Neuron (in vitro differentiated cells): ENCODE data around the gene SHB.

Experiments
- H2AFZ ChIP-seq: one replicate; pipeline ENCODE4 v1.6.1; 2013; ENCODE audit warnings: low read depth, mild to moderate bottlenecking, inconsistent platforms, low read length, moderate library complexity
- H3K27me3 ChIP-seq: one replicate; pipeline ENCODE4 v1.6.1; 2013; ENCODE audit warnings: low read length; ENCODE audit not compliant: insufficient read depth
- H3K36me3 ChIP-seq: one replicate; pipeline ENCODE4 v1.6.1; 2013; ENCODE audit warnings: low read length; ENCODE audit not compliant: insufficient read depth
- H3K4me1 ChIP-seq: one replicate; pipeline ENCODE4 v1.6.1; 2013; ENCODE audit warnings: low read length; ENCODE audit not compliant: insufficient read depth
- H3K4me3 ChIP-seq: 2 replicates; pipeline ENCODE4 v1.5.1; 2013; ENCODE audit warnings: mild to moderate bottlenecking, low read length, moderate library complexity
- H3K9me3 ChIP-seq: one replicate; pipeline ENCODE4 v1.6.1; 2013; ENCODE audit warnings: low read length

SHB gene

DNA sequence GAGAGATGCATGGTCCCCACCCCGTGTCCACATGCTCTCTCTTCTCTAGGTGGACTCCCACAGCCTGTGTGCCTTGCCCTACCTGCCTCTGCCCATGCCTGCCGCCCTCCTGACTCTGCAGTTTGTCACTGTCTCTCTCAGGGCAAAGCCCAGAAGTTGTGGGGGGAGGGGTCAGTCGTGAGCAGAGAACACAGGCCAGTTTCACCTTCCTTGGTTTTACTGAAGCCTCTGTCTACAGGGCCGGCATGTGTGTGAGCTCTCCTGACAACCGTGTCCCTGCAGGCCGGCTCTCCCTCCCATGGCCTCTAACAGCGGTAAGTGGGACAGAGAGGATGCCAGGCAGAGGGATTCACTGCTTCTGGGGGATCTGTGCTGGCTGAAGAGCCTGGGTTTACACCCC, 121.6 kb downstream of the SHB start:
- H3K27me3 ChIP-seq, result no peaks in the 10 kb centered on the region
- H3K4me1 ChIP-seq, result no peaks in the 10 kb centered on the region
- H3K36me3 ChIP-seq, result no peaks in the 10 kb centered on the region
- H3K4me3 ChIP-seq, result no peak overlapping the region
- H3K9me3 ChIP-seq, result no peaks in the 10 kb centered on the region
- H2AFZ ChIP-seq, result no peak overlapping the region

GRCh38 chr9:37946971-37947370, 122.1 kb downstream of the SHB start:
- no peak overlapping the region for H3K4me3 ChIP-seq
- no peaks in the 10 kb centered on the region for H3K4me1 ChIP-seq
- no peaks in the 10 kb centered on the region for H3K36me3 ChIP-seq
- no peaks in the 10 kb centered on the region for H3K9me3 ChIP-seq
- H2AFZ ChIP-seq, result no peak overlapping the region
- no peaks in the 10 kb centered on the region for H3K27me3 ChIP-seq

DNA sequence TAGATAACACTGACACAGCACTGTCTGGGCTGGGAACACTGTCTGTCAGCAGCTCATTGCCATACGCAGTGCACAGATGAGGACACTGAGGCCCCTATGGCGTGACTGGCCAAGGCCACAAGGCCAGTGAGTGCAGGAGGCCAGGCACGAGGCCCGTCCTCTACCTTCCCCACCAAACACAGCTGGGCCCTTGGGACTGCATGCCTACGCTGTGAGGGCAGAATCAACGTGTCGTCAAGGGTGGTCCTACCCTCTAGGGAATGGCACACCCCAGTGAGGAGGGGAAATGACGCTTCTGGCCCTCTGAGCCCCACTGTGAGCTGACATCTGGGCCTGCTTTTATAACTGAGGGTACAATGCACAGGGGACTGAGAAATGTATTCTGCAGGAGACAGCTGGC, 123.0 kb downstream of the SHB start:
- no peaks in the 10 kb centered on the region for H3K4me1 ChIP-seq
- no peak overlapping the region for H3K4me3 ChIP-seq
- H3K36me3 ChIP-seq, result no peaks in the 10 kb centered on the region
- no peak overlapping the region for H2AFZ ChIP-seq
- H3K9me3 ChIP-seq, result no peaks in the 10 kb centered on the region
- H3K27me3 ChIP-seq, result no peaks in the 10 kb centered on the region

DNA sequence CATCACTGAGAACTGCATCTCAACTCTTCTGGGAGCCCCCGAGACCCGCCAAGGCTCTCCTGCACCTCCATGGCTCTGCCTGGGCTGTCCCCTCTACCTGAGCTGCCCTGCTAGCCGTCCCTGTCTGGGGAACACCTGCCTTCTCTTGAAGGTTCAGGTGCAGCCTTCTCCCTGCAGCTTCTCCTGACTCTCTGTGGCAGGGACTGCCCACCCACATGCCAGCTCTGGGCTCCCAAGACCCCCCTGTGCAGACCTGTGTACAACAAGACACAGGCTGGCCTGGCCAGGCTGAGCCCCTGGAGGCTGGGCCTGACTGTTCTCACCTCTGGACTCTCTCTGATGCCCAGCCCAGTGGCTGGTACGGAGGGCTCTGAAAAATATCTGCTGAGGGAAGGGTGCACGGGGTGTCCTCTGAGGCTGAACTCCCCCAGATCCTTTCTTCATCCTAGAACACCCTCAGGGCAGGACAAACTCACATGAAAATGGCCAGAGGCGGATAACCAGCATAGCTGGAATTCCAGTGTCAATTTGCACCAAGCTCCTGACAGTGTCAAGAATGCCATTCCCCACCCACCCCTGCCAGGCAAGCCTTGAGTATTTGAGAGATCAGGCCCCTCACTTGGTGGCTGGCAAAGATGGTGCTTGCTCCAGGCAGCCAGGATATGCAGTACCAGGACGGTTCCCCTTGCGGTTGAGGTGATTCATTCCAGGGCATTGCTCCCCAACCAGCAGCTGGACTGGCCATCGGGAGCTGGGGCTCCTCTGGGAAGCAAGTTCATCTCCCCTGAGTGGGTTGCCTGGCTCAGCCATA, 124.2 kb downstream of the SHB start:
- Histone ChIP-seq H3K4me3 (no peak overlapping the region), H3K9me3 (no peaks in the 10 kb centered on the region), H3K27me3 (no peaks in the 10 kb centered on the region), H3K36me3 (no peaks in the 10 kb centered on the region), H2AFZ (no peak overlapping the region), H3K4me1 (no peaks in the 10 kb centered on the region)

DNA sequence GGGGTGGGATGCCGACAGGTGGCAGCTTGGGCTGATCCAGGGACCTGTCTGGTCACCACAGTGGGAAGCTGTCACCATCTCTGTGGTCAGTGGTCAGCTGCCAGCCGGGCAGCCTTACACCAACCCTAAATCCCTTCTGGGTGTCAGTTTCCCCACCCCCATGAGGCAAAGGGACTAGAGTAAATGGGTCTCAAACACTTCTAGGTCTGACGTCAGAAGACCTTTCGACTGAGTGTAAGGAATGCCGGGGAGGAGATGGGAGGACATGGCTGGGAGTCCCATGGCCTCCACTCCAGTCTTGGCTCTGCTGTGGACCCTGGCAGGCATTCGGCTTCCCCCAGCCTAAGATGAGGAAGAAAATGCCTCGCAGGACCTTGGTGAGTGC, 124.8 kb downstream of the SHB start:
- no peak overlapping the region for H2AFZ ChIP-seq
- no peaks in the 10 kb centered on the region for H3K4me1 ChIP-seq
- no peak overlapping the region for H3K4me3 ChIP-seq
- no peaks in the 10 kb centered on the region for H3K9me3 ChIP-seq
- no peaks in the 10 kb centered on the region for H3K27me3 ChIP-seq
- no peaks in the 10 kb centered on the region for H3K36me3 ChIP-seq

GRCh38 chr9:37943345-37944265, 125.4 kb downstream of the SHB start:
- no peak overlapping the region for H2AFZ ChIP-seq
- no peaks in the 10 kb centered on the region for H3K27me3 ChIP-seq
- H3K4me1 ChIP-seq, result no peaks in the 10 kb centered on the region
- no peak overlapping the region for H3K4me3 ChIP-seq
- no peaks in the 10 kb centered on the region for H3K36me3 ChIP-seq
- H3K9me3 ChIP-seq, result no peaks in the 10 kb centered on the region

- Histone ChIP-seq H3K9me3 (no peaks in the 10 kb centered on the region), H3K4me1 (peaks cover 4% of the 10 kb centered on the region), H3K36me3 (no peaks in the 10 kb centered on the region)
Observed at GRCh38 chr9:37942621-37943344, 126.2 kb downstream of the SHB start.

DNA sequence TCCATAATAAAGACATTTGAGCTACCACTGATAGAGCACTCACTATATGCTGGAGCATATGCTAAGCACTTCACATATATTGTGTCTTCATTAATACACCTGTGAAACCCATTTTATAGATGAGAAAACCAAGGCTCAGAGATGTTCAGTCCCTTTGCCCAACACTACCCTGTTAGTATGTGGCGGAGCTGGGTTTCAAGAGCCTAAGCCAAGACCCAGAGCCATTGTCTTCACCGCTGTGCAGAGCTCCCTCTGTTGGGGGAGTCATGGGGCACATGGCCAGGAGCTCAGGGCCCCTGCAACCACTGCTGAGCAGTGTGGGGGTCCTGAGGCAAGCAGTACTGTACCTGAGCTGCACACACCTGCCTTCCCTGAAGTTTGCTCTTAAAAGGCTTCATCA, 127.8 kb downstream of the SHB start:
- Histone ChIP-seq H3K27me3 (no peaks in the 10 kb centered on the region), H3K4me3 (no peak overlapping the region), H2AFZ (no peak overlapping the region), H3K4me1 (peaks cover 7% of the 10 kb centered on the region), H3K36me3 (no peaks in the 10 kb centered on the region), H3K9me3 (no peaks in the 10 kb centered on the region)

More at GRCh38 chr9:37942621-37943344, 126.2 kb downstream of the SHB start:
- Histone ChIP-seq H3K27me3 (no peaks in the 10 kb centered on the region), H3K4me3 (no peak overlapping the region), H2AFZ (no peak overlapping the region)

GRCh38 chr9:37939575-37940095, 129.4 kb downstream of the SHB start:
- Histone ChIP-seq H3K9me3 (no peaks in the 10 kb centered on the region), H2AFZ (no peak overlapping the region), H3K4me1 (peaks cover 7% of the 10 kb centered on the region), H3K4me3 (no peak overlapping the region), H3K36me3 (no peaks in the 10 kb centered on the region), H3K27me3 (no peaks in the 10 kb centered on the region)

DNA sequence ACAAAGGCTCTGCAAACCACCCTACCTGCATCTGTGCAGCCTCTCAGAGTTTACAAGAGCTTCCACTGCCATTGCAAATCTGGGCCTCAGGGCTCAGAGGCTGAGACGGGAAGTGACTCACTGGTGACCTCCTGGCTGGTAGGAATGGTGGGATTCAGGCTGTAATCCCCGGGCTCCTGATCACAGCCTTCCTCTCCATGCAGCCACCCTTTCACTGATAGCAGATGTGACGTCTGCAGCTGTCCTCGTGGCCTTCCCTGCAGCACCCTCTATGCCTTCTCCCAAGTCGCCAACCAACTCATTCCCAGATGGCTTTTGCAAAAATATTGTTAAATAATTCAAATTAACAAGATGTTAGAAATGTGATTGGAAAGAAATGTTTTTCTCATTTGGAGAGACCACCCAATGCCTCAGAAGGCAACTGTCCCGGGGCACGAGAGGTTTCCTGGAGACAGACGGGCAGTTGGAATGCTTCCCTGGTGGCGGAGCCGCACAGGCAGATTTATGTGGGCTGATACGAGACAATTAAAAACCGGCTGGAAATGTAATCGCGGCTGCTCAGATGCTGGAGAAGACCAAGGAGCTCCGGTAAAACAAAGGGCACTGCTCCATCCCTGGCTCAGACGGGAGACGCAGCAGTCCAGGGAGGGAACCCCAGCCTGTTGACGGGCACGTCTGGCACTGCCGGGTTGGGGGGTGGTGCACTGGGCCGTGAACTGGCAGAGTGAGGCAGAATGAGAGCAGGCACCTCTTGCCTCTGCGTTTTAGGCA, 130.7 kb downstream of the SHB start:
- H3K27me3 ChIP-seq, result no peaks in the 10 kb centered on the region
- no peaks in the 10 kb centered on the region for H3K9me3 ChIP-seq
- H2AFZ ChIP-seq, result no peak overlapping the region
- H3K4me3 ChIP-seq, result no peak overlapping the region
- no peaks in the 10 kb centered on the region for H3K36me3 ChIP-seq
- peaks cover 7% of the 10 kb centered on the region for H3K4me1 ChIP-seq

GRCh38 chr9:37937366-37937765, 131.7 kb downstream of the SHB start:
- Histone ChIP-seq H3K4me3 (no peak overlapping the region), H2AFZ (no peak overlapping the region), H3K4me1 (peaks cover 7% of the 10 kb centered on the region), H3K9me3 (no peaks in the 10 kb centered on the region), H3K36me3 (no peaks in the 10 kb centered on the region), H3K27me3 (no peaks in the 10 kb centered on the region)

- H3K4me1 ChIP-seq, result peaks cover 7% of the 10 kb centered on the region
- no peak overlapping the region for H3K4me3 ChIP-seq
- no peak overlapping the region for H2AFZ ChIP-seq
- H3K27me3 ChIP-seq, result no peaks in the 10 kb centered on the region
- no peaks in the 10 kb centered on the region for H3K36me3 ChIP-seq
- H3K9me3 ChIP-seq, result no peaks in the 10 kb centered on the region
Observed at GRCh38 chr9:37936965-37937364, 132.1 kb downstream of the SHB start.
